HG03095 (cell line): ENCODE measurements around the gene CNFN.

Source experiments
- ATAC-seq: cut with Tn5 transposase; IDR thresholded peaks from one replicate; pipeline ENCODE4 v1.9.1; 2021; ENCODE audit warnings: moderate library complexity; ENCODE audit not compliant: unreplicated experiment

CNFN gene, protein sequence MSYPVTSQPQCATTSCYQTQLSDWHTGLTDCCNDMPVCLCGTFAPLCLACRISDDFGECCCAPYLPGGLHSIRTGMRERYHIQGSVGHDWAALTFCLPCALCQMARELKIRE

DNA sequence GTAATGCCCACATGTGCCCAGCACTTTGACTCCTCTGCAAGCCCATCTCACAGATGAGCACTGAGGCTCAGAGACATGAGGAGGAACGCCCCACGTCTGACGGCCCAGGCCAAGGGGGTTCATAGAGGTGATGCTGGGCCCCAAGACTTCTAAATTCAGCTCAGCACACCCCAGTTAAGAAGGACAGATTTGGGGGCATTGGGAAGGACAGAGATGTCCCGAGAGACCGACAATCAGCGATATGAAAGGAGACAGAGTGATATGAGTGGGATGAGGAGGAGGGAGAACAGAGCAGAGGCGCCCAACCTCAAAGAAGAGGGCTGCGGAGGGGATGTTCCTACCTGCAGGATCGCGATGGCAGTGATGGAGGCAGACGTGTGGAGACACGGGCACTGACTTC lies at the start of gene CNFN:
TSS of gene CNFN (minus strand) at position 399 of the 400 bp plus-strand sequence. CDS start 1,260 bp downstream, outside the sequence.
- ATAC-seq, result no peak

DNA sequence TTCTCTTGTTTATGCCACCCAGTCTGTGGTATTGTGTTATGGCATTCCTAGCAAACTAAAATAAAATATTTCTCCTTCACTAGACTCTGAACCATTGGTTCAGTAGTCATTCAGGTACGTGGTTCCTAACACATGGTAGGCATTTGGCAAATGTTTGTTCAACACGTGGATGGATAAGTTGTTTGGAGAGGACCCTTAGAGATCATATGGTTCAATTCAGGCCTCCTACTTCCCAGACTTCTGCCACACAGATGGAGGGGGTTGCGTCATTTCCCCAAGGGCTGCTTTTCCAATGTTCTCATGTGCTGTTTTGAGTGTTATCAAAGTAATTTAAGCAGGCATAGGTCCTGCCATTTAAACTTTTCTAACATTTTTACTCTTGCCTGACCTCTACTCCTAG lies 45.9 kb upstream of the CNFN start:
- no peak for ATAC-seq

GRCh38 chr19:42435316-42435715 lies 45.2 kb upstream of the CNFN start:
- no peak for ATAC-seq

DNA sequence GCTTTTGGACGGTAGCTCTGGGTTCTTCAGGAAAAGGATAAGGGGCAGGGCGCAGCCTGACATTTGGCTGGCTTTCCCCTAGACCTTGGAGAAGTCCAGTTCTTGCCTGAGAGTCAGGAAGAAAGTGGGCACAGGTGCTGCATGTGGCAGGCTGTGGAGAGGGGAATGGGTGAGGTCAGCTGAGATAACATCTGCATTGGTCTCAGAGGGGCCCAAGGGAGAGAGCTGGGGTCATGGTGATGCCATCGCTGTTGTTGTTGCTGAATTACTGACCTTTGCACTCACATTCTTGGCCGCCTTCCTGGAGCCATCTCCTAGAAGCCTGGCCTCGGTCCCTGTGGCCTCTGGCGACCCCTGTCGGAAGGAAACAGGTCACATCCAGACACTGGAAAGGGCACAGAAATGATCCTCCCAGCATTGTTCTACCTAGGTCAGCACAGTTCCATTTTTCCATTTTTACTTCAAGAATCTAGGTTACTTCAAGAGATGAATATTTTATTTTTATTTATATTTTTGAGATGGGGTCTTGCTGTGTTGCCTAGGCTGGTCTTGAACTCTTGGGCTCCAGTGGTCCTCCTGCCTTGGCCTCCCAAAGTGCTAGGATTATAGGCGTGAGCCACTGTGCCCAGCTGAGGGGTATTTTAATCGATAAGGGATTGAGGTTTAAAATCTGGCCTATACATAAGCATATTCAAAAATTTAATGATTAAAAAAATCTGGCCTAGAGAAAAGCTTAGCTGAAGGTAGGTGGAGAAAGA lies 43.6 kb upstream of the CNFN start:
- ATAC-seq, result no peak

DNA sequence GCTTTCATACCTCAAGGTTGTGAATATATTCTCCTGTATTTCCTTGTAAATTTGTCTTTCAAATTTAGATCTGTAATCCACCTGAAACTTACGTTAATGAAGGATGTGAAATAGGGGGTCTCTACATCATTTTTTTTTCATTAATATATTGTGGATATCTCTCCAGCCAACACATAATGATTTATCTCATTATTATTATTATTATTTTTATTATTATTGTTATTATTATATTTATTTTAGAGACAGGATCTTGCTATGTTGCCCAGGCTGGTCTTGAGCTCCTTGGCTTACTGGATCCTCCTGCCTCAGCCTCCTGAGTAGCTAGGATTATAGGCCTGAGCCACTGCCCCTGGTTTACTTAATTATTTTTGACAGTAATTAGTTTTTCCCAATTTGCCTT lies 41.4 kb upstream of the CNFN start:
- ATAC-seq, result no peak

GRCh38 chr19:42428676-42429075 lies 38.6 kb upstream of the CNFN start:
- no peak for ATAC-seq

DNA sequence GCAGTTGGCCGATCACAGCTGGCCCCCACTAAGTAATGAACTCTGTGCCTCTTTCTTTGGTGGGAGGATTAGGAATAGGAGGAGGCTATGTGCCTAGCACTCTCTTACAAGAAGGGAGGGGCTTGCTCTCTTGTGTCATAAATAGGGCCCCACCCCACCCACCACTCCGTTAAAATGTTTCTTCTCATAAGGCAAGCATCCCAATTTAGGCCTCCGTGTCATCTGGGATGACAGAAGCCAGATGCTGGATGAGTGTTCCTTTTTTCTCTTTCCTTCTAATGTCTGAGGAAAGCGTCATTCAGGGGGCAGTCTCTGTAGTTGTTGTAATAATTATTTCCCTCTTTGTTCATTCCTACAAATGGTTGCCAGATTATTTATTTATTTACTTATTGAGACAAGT lies 37.2 kb upstream of the CNFN start, which contains the start of gene LIPE:
TSS of gene LIPE (minus strand) at position 76 of the 400 bp plus-strand sequence. CDS start 239 bp downstream, outside the sequence.
- ATAC-seq, result no peak

GRCh38 chr19:42426643-42427042 lies 36.5 kb upstream of the CNFN start:
- no peak for ATAC-seq

DNA sequence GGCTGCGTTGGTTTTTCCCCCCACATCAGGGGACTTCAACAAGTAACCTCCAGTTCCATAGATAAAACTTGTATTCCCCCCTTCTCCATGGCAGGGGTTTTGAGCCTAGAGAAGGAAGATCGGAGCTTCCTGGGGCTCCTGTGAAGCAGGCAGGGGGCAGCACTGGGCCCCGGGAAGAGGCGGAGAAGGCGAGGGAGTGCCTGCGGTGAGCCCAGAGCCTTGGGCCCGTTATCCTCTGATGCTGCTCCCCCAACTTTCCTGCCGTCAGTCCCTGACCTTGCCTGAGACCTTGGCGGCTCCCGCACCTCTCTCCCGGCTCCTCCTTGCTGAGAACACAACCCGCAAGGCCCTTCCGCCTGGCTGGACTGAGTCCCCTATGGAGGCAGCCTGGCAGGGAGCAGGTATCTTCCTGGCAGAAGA lies 34.6 kb upstream of the CNFN start:
- ATAC-seq, result no peak

DNA sequence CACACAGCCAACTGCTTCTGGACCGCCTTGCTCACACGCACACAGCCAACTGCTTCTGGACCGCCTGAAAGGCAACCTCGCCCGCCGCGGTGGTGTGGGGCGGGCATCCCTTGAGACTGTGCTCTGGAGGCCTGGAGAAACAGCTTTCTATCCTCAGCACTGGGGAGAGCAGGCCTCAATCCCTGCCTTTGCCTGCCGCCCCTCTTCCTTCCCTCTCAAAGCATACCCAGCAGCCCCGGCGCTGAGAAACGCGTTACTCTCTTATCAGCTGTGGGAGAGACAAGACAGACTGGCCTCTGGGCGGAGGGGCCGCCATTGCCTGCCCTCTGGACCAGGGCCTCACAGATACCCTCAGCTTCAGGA lies 34.2 kb upstream of the CNFN start:
- no peak for ATAC-seq

DNA sequence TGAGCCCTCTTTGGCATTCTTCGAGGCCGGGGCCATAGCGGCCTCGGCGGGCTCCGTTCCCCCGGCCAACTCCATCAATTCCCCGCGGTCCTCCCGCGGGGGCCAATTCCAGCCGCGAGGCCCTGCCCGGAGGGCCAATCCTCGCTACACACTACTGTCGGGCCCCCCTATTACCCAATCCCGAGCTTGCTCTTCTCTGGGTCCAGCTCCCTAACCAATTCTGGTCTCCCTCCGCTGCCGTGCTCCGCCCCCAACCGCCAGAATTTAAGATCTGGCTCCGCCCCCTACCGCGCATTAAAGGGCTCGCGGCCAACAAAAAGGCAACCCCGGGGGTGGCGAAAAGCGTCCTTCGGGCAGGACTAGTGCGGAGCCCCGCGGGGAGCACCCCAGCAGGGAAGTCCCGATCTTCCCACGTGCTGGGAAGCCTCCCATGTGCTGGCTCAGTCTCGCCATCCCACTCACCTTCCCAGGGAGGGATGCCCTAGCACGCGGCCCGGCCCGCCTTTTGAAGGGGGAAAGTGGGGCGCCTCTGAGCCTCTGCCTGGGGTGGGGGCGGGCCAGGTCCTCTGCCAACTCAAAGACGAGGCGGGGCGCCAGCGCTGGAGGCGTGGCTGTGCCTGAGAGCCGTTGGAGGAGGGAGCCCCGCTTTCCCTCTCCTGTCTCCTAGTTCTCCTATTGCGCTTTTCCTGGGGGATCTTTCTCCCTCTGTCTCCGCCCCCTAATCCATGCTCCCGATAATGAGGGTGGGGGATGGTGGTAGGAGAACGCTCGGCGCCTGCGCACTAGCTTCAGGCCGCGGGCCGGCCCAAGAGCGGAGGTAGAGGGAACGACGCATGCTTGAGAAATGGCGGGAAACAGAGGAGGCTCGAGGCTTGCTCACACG lies 33.6 kb upstream of the CNFN start:
- ATAC-seq, result peak; percentile 76

GRCh38 chr19:42422901-42423461 lies 32.9 kb upstream of the CNFN start:
- ATAC-seq, result peak; percentile 28

GRCh38 chr19:42422092-42422900 lies 32.2 kb upstream of the CNFN start:
- ATAC-seq, result no peak

DNA sequence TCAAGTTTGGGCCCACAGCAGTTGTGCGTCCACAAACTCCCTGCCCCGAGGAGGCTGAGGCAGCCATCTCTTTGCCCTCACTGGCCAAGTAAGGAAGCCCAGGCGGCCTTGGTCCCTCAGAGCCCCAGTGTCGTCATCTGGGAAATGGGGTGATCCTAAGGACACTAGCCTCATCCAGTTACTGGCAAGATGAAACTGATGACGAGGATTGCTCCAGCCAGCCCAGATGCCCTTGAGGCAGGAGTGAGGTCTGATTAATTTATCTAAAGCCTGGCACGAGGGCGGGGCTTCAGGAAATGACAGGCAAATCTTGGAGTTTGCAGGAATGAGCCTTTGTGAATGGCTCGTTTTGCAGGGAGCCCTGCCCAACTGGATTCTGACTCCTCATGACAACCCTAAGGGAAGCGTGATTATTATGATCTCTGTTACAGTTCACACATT lies 31.5 kb upstream of the CNFN start:
- ATAC-seq, result no peak

GRCh38 chr19:42421101-42421500 lies 31.0 kb upstream of the CNFN start:
- no peak for ATAC-seq

- ATAC-seq, result no peak
Measured at GRCh38 chr19:42420055-42420544, 30.0 kb upstream of the CNFN start.

- no peak for ATAC-seq
Measured at GRCh38 chr19:42419309-42419708, 29.2 kb upstream of the CNFN start.

GRCh38 chr19:42412661-42413076 lies 22.6 kb upstream of the CNFN start:
- no peak for ATAC-seq

DNA sequence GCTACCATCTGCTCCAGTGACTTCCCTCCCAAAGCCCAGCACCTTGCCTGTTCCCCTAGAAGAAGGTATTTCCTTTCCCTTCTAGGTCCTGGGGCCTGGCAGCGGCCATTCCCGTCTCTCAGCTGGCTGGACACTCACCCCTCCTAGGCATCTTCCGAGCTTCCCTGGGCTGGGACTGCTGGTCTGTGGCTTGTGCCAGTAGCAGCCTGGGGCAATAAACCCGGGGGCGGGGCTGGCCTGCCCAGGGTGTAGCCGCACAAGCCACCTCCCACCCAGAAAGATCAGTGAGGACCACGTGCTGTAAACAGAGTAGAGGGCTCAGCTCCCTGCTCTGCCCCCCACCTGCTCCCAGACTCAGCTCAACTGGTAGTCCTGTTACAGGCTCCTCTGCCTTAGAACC lies 22.1 kb upstream of the CNFN start:
- ATAC-seq, result no peak

GRCh38 chr19:42411581-42412178 lies 21.6 kb upstream of the CNFN start:
- ATAC-seq, result no peak
